Measurements from ENCODE around the gene MRPL39.
A peak's percentile ranks its signal among the peaks of the same experiment; 100 is the strongest.
"Not testable (repeated sequence)": the region's sequence is repeated elsewhere in the genome, so short reads cannot be mapped to it uniquely, and the experiment has no call there.

The MRPL39 gene

GRCh38 chr21:25607151-25608043, at the start of gene MRPL39:
TSS of gene MRPL39 (minus strand) at chr21:25607481. CDS start at chr21:25607475, 6 bp downstream.
- DNase-seq: peak; percentile 95

GRCh38 chr21:25656412-25656811, 49.1 kb upstream of the MRPL39 start:
- no peak for DNase-seq

GRCh38 chr21:25649146-25649545, 41.9 kb upstream of the MRPL39 start:
- DNase-seq: no peak

- DNase-seq: no peak
Observed at GRCh38 chr21:25647647-25648046, 40.4 kb upstream of the MRPL39 start.

GRCh38 chr21:25646474-25646873, 39.2 kb upstream of the MRPL39 start:
- no peak for DNase-seq

GRCh38 chr21:25643486-25643885, 36.2 kb upstream of the MRPL39 start:
- no peak for DNase-seq

GRCh38 chr21:25640943-25641292, 33.6 kb upstream of the MRPL39 start:
- no peak for DNase-seq

GRCh38 chr21:25640202-25640942, 33.1 kb upstream of the MRPL39 start:
- peak; percentile 50 for DNase-seq

GRCh38 chr21:25639551-25640201, 32.4 kb upstream of the MRPL39 start:
- peak; percentile 65 for DNase-seq

- DNase-seq: peak; percentile 60
Observed at GRCh38 chr21:25638660-25639550, 31.6 kb upstream of the MRPL39 start, which contains the start of gene JAM2. TSS of gene JAM2 (plus strand) at chr21:25639258. CDS start at chr21:25639822, 564 bp downstream.

- DNase-seq: no peak
Observed at GRCh38 chr21:25637851-25638659, 30.8 kb upstream of the MRPL39 start.

GRCh38 chr21:25636727-25637126, 29.4 kb upstream of the MRPL39 start:
- DNase-seq: no peak

- DNase-seq: no peak
Observed at GRCh38 chr21:25635310-25635709, 28.0 kb upstream of the MRPL39 start.

GRCh38 chr21:25632296-25632695, 25.0 kb upstream of the MRPL39 start:
- no peak for DNase-seq

- peak; percentile 76 for DNase-seq
Observed at GRCh38 chr21:25626757-25627156, 19.5 kb upstream of the MRPL39 start.

- not testable (repeated sequence) for DNase-seq
Observed at GRCh38 chr21:25625776-25626555, 18.7 kb upstream of the MRPL39 start.

GRCh38 chr21:25625036-25625435, 17.8 kb upstream of the MRPL39 start:
- no peak for DNase-seq

GRCh38 chr21:25624511-25624910, 17.2 kb upstream of the MRPL39 start:
- no peak for DNase-seq

- DNase-seq: no peak
Observed at GRCh38 chr21:25619198-25619597, 11.9 kb upstream of the MRPL39 start.

GRCh38 chr21:25615880-25616279, 8.6 kb upstream of the MRPL39 start:
- no peak for DNase-seq

- DNase-seq: no peak
Observed at GRCh38 chr21:25614441-25614840, 7.2 kb upstream of the MRPL39 start.
